Umbilical cord (tissue), 2 donors: ENCODE results near the gene TUBB8B. TPM values are rescaled to one million over a fixed set of nuclear protein-coding genes. Genes with fewer than 3 reads are reported as not detected.
"Not testable (repeated sequence)": the region's sequence is repeated elsewhere in the genome, so short reads cannot be mapped to it uniquely, and the experiment has no call there.

ENCODE experiments used
- DNase-seq: peaks from one replicate; pipeline ENCODE4 v3.0.0-alpha.2; 2015; ENCODE audit warnings: low spot score
- total RNA-seq: library from RNA; depleted of rRNA; stranded (reverse); fragments of >200 nt; gene quantifications from one replicate; pipeline ENCODE4 v1.2.3, GENCODE V29; 2014; ENCODE audit warnings: low replicate concordance; ENCODE audit not compliant: insufficient read depth

TUBB8B gene
- total RNA-seq, 1 donor from 2014 or later = not detected

GRCh38 chr18:12773-13172 lies 36.6 kb downstream of the TUBB8B start:
- not testable (repeated sequence) for DNase-seq

DNA sequence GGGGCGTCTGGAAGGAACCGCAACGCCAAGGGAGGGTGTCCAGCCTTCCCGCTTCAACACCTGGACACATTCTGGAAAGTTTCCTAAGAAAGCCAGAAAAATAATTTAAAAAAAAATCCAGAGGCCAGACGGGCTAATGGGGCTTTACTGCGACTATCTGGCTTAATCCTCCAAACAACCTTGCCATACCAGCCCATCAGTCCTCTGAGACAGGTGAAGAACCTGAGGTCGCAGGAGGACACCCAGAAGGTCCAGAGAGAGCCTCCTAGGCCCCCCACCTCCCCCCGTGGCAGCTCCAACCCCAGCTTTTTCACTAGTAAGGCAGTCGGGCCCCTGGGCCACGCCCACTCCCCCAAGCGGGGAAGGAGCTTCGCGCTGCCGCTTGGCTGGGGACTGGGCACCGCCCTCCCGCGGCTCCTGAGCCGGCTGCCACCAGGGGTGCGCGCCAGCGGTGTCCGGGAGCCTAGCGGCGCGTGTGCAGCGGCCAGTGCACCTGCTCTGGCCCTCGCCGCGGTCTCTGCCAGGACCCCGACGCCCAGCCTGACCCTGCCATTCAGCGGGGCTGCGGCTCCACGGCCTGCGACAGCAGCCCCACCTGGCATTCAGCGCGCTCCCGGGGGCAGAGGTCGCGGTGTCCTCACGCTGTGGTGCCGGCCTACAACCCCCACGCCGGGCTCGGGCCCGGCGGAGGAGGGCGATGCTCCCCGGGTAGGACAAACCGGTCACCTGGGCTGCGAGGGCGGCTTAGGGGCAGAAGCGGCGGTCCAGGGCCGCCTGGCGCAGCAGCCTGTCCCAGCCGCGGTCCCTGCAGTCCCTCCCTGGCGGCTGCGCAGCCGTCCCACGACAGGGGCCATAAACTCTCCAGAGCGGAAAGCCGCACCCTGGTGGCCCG lies 37.8 kb downstream of the TUBB8B start:
- not testable (repeated sequence) for DNase-seq

DNA sequence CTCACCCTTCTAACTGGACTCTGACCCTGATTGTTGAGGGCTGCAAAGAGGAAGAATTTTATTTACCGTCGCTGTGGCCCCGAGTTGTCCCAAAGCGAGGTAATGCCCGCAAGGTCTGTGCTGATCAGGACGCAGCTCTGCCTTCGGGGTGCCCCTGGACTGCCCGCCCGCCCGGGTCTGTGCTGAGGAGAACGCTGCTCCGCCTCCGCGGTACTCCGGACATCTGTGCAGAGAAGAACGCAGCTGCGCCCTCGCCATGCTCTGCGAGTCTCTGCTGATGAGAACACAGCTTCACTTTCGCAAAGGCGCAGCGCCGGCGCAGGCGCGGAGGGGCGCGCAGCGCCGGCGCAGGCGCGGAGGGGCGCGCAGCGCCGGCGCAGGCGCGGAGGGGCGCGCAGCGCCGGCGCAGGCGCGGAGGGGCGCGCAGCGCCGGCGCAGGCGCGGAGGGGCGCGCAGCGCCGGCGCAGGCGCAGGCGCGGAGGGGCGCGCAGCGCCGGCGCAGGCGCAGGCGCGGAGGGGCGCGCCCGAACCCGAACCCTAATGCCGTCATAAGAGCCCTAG lies 38.7 kb downstream of the TUBB8B start:
- DNase-seq = not testable (repeated sequence)

GRCh38 chr18:9937-10336 lies 39.5 kb downstream of the TUBB8B start:
- not testable (repeated sequence) for DNase-seq

Other genes with a start within 250 kb of the TUBB8B start
- gene USP14, start 108.9 kb upstream of the TUBB8B start, total RNA-seq = 22.6 TPM
- 108 TPM for gene THOC1, start 218.4 kb upstream of the TUBB8B start, total RNA-seq